Activated T-cell treated with anti-CD3 and anti-CD28 coated beads, Interleukin-2, amount 50 U/mL, for 24 hours (primary cell): ENCODE measurements around the gene SAMD8.
A peak's percentile ranks its signal among the peaks of the same experiment; 100 is the strongest.
"Not testable (repeated sequence)": the region's sequence is repeated elsewhere in the genome, so short reads cannot be mapped to it uniquely, and the experiment has no call there.

Source experiments
- DNase-seq: peaks from one replicate; pipeline ENCODE4 v3.0.0-alpha.2; 2020
- H3K27ac Mint-ChIP-seq: 2 replicates; pipeline ENCODE4 v1.8.0; 2020; ENCODE audit warnings: mild to moderate bottlenecking, mixed read lengths
- H3K27me3 Mint-ChIP-seq: 2 replicates; pipeline ENCODE4 v1.8.0; 2020; ENCODE audit warnings: mixed read lengths
- H3K36me3 Mint-ChIP-seq: 2 replicates; pipeline ENCODE4 v1.8.0; 2020; ENCODE audit warnings: low read depth, mixed read lengths
- H3K4me1 Mint-ChIP-seq: 2 replicates; pipeline ENCODE4 v1.8.0; 2020; ENCODE audit warnings: low read depth, mixed read lengths
- H3K4me3 Mint-ChIP-seq: 2 replicates; pipeline ENCODE4 v1.8.0; 2020; ENCODE audit warnings: mild to moderate bottlenecking, moderate library complexity, mixed read lengths
- H3K9me3 Mint-ChIP-seq: 2 replicates; pipeline ENCODE4 v1.8.0; 2020; ENCODE audit warnings: mixed read lengths

The SAMD8 gene

GRCh38 chr10:75175046-75175445, 63.6 kb downstream of the SAMD8 start:
- no peaks in the 10 kb centered on the region for H3K9me3 Mint-ChIP-seq
- H3K27me3 Mint-ChIP-seq = no peaks in the 10 kb centered on the region
- no peak overlapping the region for H3K27ac Mint-ChIP-seq
- no peak for DNase-seq
- peaks cover 61% of the 10 kb centered on the region for H3K36me3 Mint-ChIP-seq
- H3K4me3 Mint-ChIP-seq = no peak overlapping the region
- H3K4me1 Mint-ChIP-seq = peaks cover 24% of the 10 kb centered on the region

- peaks cover 29% of the 10 kb centered on the region for H3K4me1 Mint-ChIP-seq
- no peak overlapping the region for H3K27ac Mint-ChIP-seq
- no peak for DNase-seq
- H3K4me3 Mint-ChIP-seq = no peak overlapping the region
- no peaks in the 10 kb centered on the region for H3K9me3 Mint-ChIP-seq
- no peaks in the 10 kb centered on the region for H3K27me3 Mint-ChIP-seq
- peaks cover 63% of the 10 kb centered on the region for H3K36me3 Mint-ChIP-seq
These were observed 64.6 kb downstream of the SAMD8 start for GRCh38 chr10:75176046-75176445.

GRCh38 chr10:75176736-75177135, 65.3 kb downstream of the SAMD8 start:
- no peaks in the 10 kb centered on the region for H3K27me3 Mint-ChIP-seq
- H3K36me3 Mint-ChIP-seq = peaks cover 65% of the 10 kb centered on the region
- no peak overlapping the region for H3K27ac Mint-ChIP-seq

GRCh38 chr10:75179657-75180177, 68.3 kb downstream of the SAMD8 start:
- Mint-ChIP-seq H3K9me3 (no peaks in the 10 kb centered on the region), H3K4me3 (no peak overlapping the region), H3K27ac (peak overlapping the region; percentile 74), H3K27me3 (no peaks in the 10 kb centered on the region), H3K4me1 (peaks cover 35% of the 10 kb centered on the region), H3K36me3 (peaks cover 58% of the 10 kb centered on the region)
- no peak for DNase-seq

More at GRCh38 chr10:75176736-75177135, 65.3 kb downstream of the SAMD8 start:
- DNase-seq = no peak
- Mint-ChIP-seq H3K4me1 (peaks cover 36% of the 10 kb centered on the region), H3K4me3 (no peak overlapping the region), H3K9me3 (no peaks in the 10 kb centered on the region)

- Mint-ChIP-seq H3K27ac (peak overlapping the region; percentile 69), H3K9me3 (no peaks in the 10 kb centered on the region), H3K4me3 (peak overlapping the region; percentile 18), H3K36me3 (peaks cover 52% of the 10 kb centered on the region), H3K27me3 (no peaks in the 10 kb centered on the region), H3K4me1 (peaks cover 30% of the 10 kb centered on the region)
- DNase-seq = no peak
These were observed 69.1 kb downstream of the SAMD8 start for GRCh38 chr10:75180592-75180991.

GRCh38 chr10:75181073-75181472, 69.6 kb downstream of the SAMD8 start:
- peak overlapping the region; percentile 63 for H3K27ac Mint-ChIP-seq

GRCh38 chr10:75186310-75186709, 74.9 kb downstream of the SAMD8 start:
- peaks cover 20% of the 10 kb centered on the region for H3K4me1 Mint-ChIP-seq
- H3K4me3 Mint-ChIP-seq = no peak overlapping the region
- H3K36me3 Mint-ChIP-seq = peaks cover 11% of the 10 kb centered on the region
- no peaks in the 10 kb centered on the region for H3K9me3 Mint-ChIP-seq
- peak overlapping the region; percentile 59 for H3K27ac Mint-ChIP-seq
- DNase-seq = no peak
- no peaks in the 10 kb centered on the region for H3K27me3 Mint-ChIP-seq

More at GRCh38 chr10:75181073-75181472, 69.6 kb downstream of the SAMD8 start:
- no peaks in the 10 kb centered on the region for H3K9me3 Mint-ChIP-seq
- H3K36me3 Mint-ChIP-seq = peaks cover 47% of the 10 kb centered on the region
- peaks cover 31% of the 10 kb centered on the region for H3K4me1 Mint-ChIP-seq
- H3K4me3 Mint-ChIP-seq = no peak overlapping the region
- no peaks in the 10 kb centered on the region for H3K27me3 Mint-ChIP-seq
- no peak for DNase-seq

- Mint-ChIP-seq H3K27me3 (no peaks in the 10 kb centered on the region), H3K36me3 (peaks cover 2% of the 10 kb centered on the region), H3K4me1 (peaks cover 14% of the 10 kb centered on the region), H3K4me3 (no peak overlapping the region), H3K27ac (peak overlapping the region; percentile 69), H3K9me3 (no peaks in the 10 kb centered on the region)
- peak; percentile 60 for DNase-seq
These were observed 76.5 kb downstream of the SAMD8 start for GRCh38 chr10:75187961-75188426.

GRCh38 chr10:75188522-75188921, 77.1 kb downstream of the SAMD8 start:
- H3K36me3 Mint-ChIP-seq, H3K27ac Mint-ChIP-seq, H3K4me3 Mint-ChIP-seq, DNase-seq, H3K27me3 Mint-ChIP-seq, H3K9me3 Mint-ChIP-seq: not testable (repeated sequence)
- H3K4me1 Mint-ChIP-seq = peaks cover 14% of the 10 kb centered on the region

GRCh38 chr10:75189266-75190096, 78.0 kb downstream of the SAMD8 start:
- Mint-ChIP-seq H3K4me3 (no peak overlapping the region), H3K4me1 (peaks cover 14% of the 10 kb centered on the region), H3K27ac (no peak overlapping the region), H3K9me3 (no peaks in the 10 kb centered on the region), H3K36me3 (no peaks in the 10 kb centered on the region), H3K27me3 (no peaks in the 10 kb centered on the region)
- DNase-seq = peak; percentile 21

GRCh38 chr10:75191821-75192568, 80.5 kb downstream of the SAMD8 start:
- peak; percentile 7 for DNase-seq
- Mint-ChIP-seq H3K9me3 (no peaks in the 10 kb centered on the region), H3K27me3 (no peaks in the 10 kb centered on the region), H3K36me3 (no peaks in the 10 kb centered on the region), H3K27ac (no peak overlapping the region), H3K4me1 (peaks cover 8% of the 10 kb centered on the region), H3K4me3 (no peak overlapping the region)

- H3K4me3 Mint-ChIP-seq, H3K4me1 Mint-ChIP-seq, H3K27ac Mint-ChIP-seq, H3K9me3 Mint-ChIP-seq, H3K36me3 Mint-ChIP-seq, DNase-seq, H3K27me3 Mint-ChIP-seq: not testable (repeated sequence)
These were observed 83.2 kb downstream of the SAMD8 start for GRCh38 chr10:75194625-75195024.

- no peak overlapping the region for H3K27ac Mint-ChIP-seq
- H3K4me3 Mint-ChIP-seq = no peak overlapping the region
- H3K4me1 Mint-ChIP-seq = no peaks in the 10 kb centered on the region
- H3K9me3 Mint-ChIP-seq = no peaks in the 10 kb centered on the region
- peak; percentile 6 for DNase-seq
- H3K36me3 Mint-ChIP-seq = no peaks in the 10 kb centered on the region
- no peaks in the 10 kb centered on the region for H3K27me3 Mint-ChIP-seq
These were observed 83.7 kb downstream of the SAMD8 start for GRCh38 chr10:75195035-75195763.

GRCh38 chr10:75197066-75197465, 85.6 kb downstream of the SAMD8 start:
- no peaks in the 10 kb centered on the region for H3K4me1 Mint-ChIP-seq
- H3K36me3 Mint-ChIP-seq = no peaks in the 10 kb centered on the region
- H3K27ac Mint-ChIP-seq = no peak overlapping the region
- DNase-seq = peak; percentile 5
- H3K9me3 Mint-ChIP-seq = no peaks in the 10 kb centered on the region
- H3K27me3 Mint-ChIP-seq = no peaks in the 10 kb centered on the region
- no peak overlapping the region for H3K4me3 Mint-ChIP-seq
